ENCODE measurements around the gene RNF133.

- TF ChIP-seq POLR2A (IDR thresholded peaks at IDR 0.05): no peak
- TF ChIP-seq, protein P1, sequence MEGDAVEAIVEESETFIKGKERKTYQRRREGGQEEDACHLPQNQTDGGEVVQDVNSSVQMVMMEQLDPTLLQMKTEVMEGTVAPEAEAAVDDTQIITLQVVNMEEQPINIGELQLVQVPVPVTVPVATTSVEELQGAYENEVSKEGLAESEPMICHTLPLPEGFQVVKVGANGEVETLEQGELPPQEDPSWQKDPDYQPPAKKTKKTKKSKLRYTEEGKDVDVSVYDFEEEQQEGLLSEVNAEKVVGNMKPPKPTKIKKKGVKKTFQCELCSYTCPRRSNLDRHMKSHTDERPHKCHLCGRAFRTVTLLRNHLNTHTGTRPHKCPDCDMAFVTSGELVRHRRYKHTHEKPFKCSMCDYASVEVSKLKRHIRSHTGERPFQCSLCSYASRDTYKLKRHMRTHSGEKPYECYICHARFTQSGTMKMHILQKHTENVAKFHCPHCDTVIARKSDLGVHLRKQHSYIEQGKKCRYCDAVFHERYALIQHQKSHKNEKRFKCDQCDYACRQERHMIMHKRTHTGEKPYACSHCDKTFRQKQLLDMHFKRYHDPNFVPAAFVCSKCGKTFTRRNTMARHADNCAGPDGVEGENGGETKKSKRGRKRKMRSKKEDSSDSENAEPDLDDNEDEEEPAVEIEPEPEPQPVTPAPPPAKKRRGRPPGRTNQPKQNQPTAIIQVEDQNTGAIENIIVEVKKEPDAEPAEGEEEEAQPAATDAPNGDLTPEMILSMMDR (IDR thresholded peaks at IDR 0.05): no peak
Measured at GRCh38 chr7:122715183-122715582, 16.3 kb upstream of the RNF133 start.
